NCI-H510A (cell line): Measurements from ENCODE around the gene SUSD3.
"Not testable (repeated sequence)": the region's sequence is repeated elsewhere in the genome, so short reads cannot be mapped to it uniquely, and the experiment has no call there.

ENCODE experiments used
- DNase-seq: peaks from one replicate; lab custom pipeline; 2025; lab: John Stamatoyannopoulos, UW

The SUSD3 gene

GRCh38 chr9:93111001-93111370, 52.5 kb downstream of the SUSD3 start:
- DNase-seq: no peak

GRCh38 chr9:93111371-93112115, 53.0 kb downstream of the SUSD3 start:
- no peak for DNase-seq

DNA sequence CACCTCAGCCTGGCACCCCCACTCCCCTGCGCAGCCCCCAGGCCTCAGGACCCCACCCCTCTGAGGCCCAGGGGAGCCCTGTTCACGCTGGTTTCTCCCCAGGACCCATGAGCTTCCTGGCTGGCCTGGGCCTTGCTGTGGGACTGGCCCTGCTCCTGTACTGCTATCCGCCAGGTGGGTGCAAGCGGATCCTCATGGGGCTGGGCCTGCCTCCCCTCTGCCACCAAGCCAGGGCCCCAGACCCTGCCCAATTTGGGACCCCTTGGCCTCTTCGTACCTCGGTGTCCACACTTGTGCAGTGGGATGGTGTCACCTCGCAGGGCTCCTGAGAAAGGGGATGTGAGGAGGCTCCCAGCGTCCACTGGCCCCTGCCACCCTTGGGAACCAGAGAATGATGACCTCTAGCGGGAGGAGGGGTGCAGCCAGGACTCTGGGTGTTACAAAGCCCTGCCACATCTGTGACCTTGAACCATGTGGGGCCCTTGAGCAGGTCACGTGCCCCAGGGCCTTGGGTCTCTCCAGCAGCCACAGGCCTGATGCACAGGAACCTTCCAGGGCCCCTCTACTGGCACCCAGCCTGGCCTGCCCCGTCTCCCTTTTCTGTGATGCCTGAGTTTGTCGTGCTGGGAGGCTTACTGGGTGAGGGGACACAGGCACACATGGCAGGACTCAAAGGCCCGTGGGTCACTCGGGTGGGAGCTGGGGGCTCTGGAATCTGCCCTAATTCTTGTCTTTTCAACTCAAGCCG, 53.8 kb downstream of the SUSD3 start:
- DNase-seq: no peak

DNA sequence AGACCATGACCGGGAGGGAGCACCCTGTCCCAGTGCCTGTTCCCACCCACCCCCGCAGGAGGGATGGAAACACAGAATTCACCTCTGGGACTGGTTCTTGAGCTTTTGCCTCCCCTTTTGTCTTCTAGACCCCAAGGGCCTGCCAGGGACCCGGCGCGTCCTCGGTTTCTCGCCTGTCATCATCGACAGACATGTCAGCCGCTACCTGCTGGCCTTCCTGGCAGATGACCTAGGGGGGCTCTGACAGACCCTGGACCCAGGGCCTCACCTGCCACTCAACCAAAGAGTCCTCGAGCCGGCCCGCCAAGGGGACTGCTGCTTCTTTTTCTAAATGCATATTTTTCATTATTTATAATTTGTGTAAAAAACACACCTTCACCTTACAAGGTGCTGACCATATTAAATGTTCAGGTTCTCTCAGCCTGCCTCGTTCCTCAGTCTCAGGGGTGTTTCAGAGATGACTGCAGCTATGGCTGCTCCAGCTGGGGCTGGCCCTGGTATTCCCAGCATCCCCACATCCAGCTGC, 54.4 kb downstream of the SUSD3 start:
- DNase-seq: no peak

GRCh38 chr9:93114169-93114983, 55.9 kb downstream of the SUSD3 start:
- no peak for DNase-seq

DNA sequence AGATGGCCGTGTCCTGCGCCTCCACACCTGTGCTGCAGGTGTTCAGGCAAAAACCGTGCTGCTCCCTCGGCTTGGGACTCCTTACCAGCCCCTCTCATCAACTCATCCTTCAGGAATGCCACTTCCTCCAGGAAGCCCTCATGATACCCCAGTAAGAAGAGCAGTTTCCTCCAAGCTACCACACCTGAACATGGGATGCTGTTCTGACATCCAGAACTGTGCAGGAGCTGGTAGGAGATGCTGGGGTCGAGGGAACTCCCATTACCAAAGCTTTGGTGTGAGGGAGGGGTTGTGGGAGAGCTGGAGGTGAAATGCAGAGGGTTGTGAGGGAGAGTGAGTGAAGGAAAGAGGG, 56.5 kb downstream of the SUSD3 start:
- DNase-seq: no peak

- DNase-seq: no peak
Observed at GRCh38 chr9:93115486-93116071, 57.1 kb downstream of the SUSD3 start.

GRCh38 chr9:93116072-93116961, 57.8 kb downstream of the SUSD3 start:
- DNase-seq: no peak

DNA sequence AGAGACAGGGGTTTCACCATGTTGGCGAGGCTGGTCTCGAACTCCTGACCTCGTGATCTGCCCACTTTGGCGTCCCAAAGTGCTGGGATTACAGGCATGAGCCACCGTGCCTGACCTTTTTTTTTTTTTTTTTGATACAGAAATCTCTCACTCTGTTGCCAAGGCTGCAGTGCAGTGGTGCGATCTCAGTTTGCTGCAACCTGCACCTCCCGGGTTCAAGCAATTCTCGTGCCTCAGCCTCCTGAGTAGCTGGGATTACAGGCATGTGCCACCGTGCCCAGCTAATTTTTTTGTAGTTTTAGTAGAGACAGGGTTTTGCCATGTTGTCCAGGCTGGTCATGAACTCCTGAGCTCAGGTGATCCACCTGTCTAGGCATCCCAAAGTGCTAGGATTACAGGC, 59.0 kb downstream of the SUSD3 start:
- DNase-seq: not testable (repeated sequence)

- DNase-seq: no peak
Observed at GRCh38 chr9:93117924-93118862, 59.7 kb downstream of the SUSD3 start.

DNA sequence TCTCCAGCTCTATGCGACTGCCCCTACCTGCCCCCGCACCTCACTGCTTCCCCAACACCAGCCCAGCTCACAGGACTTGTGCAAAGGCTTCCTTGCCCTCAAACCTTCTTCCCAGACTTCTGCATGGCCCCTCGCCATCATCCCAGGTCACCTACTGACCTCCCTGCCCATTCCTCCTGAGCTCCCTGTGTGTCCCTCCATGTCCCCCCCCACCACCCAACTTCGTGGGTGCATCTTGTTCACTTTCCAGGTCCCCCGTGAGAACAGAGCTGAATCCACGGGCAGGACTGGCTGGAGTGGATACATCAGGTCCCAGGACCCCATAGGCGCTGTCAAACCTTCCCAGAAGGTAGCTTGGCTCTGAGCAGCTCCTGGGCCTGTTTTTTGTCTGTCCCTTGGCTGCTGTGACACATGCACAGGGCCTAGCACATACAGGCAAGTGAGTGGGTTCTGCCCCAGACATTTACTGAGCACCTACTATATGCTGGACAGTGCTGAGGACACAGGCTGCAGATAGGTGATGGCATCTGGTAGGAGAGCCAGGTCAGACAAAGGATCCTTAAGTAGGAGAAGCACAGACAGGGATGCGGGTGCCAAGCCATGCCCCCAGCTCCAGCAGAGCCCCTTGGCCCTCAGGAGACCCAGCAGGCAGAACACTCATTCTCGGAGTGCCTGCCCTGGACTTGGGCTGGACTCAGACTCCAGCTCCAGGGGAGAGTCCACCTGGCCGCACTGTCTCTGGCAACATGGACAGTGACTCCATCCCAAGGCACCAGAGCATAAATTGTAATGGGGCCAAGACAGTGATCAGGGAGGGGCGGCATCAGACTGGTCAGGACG, 60.6 kb downstream of the SUSD3 start:
- DNase-seq: no peak

GRCh38 chr9:93119703-93119952, 61.1 kb downstream of the SUSD3 start:
- DNase-seq: no peak

DNA sequence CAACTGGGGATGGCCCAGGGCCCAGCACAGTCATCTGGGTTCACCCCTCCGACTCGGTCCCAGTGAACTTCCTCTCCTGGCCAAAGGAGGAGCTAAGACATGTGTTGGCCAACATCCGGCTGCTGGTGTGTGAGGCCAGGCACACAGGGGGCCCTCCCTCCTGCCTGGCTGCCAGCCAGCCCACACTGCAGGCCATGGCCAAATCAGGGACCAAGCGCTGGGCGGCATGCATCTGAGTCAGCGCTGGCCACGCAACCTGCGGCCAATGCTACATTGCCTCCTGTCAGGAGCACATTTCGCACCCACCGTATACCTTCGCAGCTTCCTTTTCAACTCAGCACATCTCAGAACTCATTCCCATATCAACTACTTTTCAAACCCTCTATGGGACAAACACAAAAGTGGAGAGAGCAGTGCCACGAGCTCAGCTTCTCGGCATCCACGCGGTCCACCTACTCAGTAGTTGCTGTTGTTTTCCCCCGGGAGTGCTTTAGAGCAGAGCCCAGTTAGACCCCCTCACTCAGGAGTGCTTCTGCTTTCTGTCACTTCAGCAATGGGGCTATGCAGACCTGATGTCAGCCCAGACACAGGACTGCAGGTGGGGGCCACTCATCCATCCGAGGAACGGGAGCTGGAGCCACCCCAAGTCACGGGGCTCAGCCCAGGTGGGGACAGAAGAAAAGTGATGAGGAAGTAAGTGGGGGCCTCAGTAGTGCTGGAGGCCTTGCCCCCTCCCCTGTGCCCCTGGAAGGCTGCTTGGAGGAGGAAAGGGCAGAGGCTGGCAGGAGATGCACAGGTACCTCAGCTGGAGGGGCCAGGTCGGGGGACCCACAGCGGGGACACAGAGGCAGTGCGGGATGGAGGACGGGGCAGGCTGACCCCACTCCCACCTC, 61.7 kb downstream of the SUSD3 start:
- no peak for DNase-seq

- DNase-seq: no peak
Observed at GRCh38 chr9:93120846-93121315, 62.4 kb downstream of the SUSD3 start.

DNA sequence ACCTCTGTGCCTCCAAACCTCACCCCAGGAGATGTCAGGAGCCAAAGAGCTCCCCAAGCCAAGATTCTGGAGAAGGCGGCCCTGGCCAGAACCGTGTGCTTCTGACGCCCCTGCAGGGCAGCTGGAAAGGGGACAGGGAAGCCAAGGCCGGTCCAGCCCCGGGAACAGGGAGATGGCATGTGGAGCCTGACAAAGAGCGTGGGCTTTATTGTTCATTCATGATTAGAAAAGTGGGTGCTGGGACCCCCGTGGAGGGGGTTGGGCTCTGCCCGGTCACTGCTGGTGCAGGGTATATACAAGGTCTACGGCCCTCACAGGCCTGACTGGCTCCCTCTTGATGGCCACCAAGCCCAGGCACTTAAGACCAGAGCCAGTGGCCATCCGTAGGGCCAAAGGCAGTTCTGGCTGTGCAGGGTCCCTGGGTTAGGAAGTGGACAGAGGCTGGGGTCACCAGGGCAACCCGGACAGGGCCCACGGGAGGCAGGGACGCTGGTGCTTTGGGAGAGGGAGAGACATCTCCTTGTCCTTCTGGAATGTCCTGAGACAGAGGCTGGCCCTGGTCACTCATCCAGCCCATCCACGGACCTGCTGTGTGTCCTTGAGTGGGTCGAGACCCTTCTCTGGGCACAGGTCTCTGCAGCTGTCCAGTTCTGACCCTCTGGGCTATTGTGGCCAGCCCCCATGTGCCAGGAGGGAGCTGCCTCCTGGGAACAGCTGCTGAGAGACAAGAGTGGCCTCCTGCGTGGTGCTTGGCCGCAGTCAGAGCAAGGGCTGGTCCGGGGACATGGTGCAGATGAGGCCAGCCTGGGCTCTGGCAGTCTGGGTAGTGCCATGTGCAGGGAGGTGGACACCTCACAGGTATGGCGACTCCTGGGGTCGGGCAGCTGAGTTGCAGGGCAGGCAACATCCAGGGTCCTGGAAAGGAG, 63.1 kb downstream of the SUSD3 start:
- DNase-seq: no peak

- no peak for DNase-seq
Observed at GRCh38 chr9:93122721-93123221, 64.3 kb downstream of the SUSD3 start.
